GM21723 (cell line): ENCODE data around the gene ARHGAP31.
"Not testable (repeated sequence)": the region's sequence is repeated elsewhere in the genome, so short reads cannot be mapped to it uniquely, and the experiment has no call there.

Experiments
- ATAC-seq: cut with Tn5 transposase; IDR thresholded peaks from one replicate; pipeline ENCODE4 v1.9.1; 2021; ENCODE audit warnings: mild to moderate bottlenecking, moderate library complexity; ENCODE audit not compliant: unreplicated experiment

ARHGAP31 gene

GRCh38 chr3:119315600-119316312 is 21.6 kb downstream of the ARHGAP31 start:
- no peak for ATAC-seq

- ATAC-seq: no peak
Observed at GRCh38 chr3:119316313-119316670, 22.1 kb downstream of the ARHGAP31 start.

GRCh38 chr3:119318876-119319275 is 24.7 kb downstream of the ARHGAP31 start:
- no peak for ATAC-seq

DNA sequence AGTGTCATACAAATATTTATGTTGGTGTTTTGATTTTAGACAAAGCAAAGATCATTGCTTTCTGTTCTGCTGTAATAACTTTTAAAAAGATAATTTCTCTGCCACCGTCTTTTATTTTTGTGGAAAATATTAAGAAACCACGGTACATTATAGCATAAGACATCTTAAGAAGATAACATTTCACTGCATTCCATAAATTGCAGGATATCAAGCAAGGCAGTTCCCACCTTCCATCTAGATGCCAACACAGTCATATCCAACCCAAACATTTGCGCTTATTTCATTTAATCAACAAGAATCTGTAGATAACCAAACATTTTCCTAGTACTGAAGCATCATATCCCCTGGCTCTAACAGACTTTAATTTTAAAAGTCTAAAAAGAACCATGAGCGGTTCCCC is 25.1 kb downstream of the ARHGAP31 start:
- ATAC-seq: no peak

DNA sequence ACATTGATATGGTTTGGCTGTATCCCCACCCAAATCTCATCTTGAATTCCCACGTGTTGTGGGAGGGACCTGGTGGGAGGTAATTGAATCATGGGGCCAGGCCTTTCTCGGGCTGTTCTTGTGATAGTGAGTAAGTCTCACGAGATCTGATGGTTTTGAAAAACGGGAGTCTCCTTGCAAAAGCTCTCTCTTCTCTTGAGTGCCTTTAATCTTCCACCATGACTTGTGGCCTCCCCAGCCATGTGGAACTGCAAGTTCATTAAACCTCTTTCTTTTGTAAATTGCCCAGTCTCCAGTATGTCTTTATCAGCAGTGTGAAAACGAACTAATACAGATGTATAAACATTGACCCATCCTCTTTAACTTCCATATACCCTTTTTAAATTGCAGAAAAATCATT is 26.6 kb downstream of the ARHGAP31 start:
- ATAC-seq: not testable (repeated sequence)

GRCh38 chr3:119322021-119322834 is 28.0 kb downstream of the ARHGAP31 start:
- ATAC-seq: peak; percentile 44

DNA sequence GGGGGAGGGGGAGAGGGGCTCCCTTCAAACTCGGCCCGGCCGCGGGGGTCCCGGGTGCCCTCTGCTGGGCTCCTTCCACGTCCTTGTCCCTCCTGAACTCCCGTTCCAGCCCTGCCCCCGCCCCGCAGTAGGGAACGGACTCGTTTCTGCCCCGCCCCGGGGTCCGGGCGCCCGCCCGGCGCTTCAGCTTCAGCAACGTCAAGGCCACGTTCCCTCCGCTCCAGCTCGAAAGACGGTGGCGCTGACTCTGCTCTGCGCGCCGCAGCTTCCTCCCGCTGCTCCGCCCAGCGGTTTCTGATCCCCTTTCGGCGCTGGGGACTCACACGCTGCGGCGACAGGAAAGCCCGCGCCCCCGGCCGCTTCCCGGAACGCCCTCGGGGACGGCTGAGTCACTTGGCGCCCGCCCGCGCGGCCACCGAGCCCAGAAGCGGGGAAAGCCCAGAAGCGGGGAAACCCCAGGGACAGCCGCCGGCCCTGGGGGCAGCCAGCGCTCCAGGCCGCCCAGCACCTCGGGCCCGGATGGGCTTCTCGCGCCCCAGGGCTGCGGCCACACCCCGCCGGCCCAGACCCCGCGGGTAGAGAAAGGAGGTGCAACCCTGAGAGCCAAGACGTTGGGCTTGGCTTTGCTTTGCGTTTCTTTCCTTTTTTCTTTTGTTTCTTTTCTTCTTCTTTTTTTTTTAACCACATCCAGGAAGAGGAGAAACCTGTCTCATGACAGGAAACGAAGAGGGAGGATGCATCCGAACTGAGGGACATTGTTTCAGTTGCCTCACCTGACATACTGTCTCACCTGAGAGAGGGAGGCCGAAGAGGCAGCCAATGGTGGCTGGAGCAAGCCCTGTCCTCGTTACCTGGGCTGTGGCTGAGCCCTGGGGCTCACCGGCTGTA is 28.9 kb downstream of the ARHGAP31 start:
- peak; percentile 88 for ATAC-seq

DNA sequence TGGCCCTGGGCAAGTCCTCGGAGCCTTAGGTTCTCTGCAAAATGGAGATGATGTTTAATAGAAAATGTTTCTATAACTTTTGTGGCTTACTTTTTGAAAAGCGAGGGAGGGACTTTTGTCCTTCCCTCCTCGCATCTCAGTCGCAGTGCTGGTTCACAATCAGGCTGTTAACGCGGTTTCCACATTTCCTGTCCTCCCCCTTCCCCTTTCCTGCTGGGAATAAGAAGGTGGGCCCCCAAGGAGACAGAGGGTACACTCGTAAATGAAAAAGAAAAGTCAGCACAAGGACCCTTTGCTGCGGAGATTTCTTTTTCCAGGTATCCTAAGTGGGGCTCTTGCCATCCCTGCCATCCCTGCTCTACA is 29.5 kb downstream of the ARHGAP31 start:
- ATAC-seq: no peak

DNA sequence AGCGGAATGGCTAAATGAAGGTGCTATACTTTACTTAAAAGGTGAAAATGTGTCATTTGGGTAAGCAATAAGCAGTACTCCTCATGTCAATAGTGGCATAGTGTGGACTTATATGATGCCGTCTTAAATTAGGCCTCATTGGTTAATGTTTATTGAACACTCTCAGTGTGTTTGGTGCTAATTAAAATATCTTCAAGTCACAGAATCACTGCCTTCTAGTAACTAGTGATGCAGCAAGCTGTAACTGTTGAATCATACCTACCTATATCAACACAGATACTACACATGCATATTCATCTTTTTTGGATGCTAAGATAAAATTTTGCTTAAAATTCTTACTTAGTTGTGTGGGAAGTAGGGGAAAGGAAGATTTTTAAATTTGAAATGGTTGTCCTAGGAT is 30.7 kb downstream of the ARHGAP31 start:
- ATAC-seq: no peak

- no peak for ATAC-seq
Observed at GRCh38 chr3:119326976-119327375, 32.8 kb downstream of the ARHGAP31 start.

DNA sequence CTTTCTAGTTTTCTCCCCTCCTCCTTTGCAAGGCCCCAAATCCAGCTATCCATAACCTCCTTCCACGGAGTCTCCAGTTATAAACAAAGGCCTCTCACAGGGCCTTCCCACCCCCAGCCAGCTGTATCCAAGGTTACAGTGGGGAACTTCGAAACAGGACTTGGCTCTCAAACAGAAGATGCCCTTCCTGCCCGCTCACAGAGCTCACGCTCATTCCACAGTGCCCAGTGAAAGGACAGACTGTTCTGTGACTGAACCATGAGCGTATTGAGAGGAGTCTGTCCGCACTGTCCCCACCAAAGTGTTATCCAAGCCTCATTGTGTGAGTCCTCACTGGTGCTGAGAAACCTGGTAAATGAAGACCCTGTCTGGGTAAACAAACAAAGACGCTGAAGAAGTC is 35.4 kb downstream of the ARHGAP31 start:
- no peak for ATAC-seq

- no peak for ATAC-seq
Observed at GRCh38 chr3:119330181-119330580, 36.0 kb downstream of the ARHGAP31 start.

DNA sequence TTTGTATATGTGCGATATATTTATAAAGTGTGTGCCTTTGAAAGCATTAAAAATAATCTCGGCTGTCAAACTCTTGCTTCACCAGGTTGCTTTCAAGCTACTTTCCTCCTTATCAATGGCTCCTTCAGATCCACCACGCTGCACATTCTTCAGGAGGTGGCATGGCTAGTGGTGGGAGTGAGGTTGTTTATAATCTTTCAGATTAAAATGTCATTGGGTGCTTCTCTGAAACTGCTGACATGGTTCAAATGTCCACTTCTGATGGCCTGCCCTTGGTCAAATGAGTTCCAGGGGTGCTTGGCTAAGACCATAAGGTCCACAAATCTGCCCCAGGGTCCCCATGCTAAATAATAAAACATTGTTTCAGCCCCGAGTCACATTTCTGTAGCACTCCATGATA is 36.7 kb downstream of the ARHGAP31 start:
- ATAC-seq: no peak

GRCh38 chr3:119331661-119332060 is 37.5 kb downstream of the ARHGAP31 start:
- ATAC-seq: no peak

GRCh38 chr3:119333773-119334509 is 39.8 kb downstream of the ARHGAP31 start:
- ATAC-seq: no peak

- no peak for ATAC-seq
Observed at GRCh38 chr3:119336823-119337222, 42.6 kb downstream of the ARHGAP31 start.

GRCh38 chr3:119337407-119337806 is 43.2 kb downstream of the ARHGAP31 start:
- not testable (repeated sequence) for ATAC-seq

- no peak for ATAC-seq
Observed at GRCh38 chr3:119338754-119339153, 44.6 kb downstream of the ARHGAP31 start.

DNA sequence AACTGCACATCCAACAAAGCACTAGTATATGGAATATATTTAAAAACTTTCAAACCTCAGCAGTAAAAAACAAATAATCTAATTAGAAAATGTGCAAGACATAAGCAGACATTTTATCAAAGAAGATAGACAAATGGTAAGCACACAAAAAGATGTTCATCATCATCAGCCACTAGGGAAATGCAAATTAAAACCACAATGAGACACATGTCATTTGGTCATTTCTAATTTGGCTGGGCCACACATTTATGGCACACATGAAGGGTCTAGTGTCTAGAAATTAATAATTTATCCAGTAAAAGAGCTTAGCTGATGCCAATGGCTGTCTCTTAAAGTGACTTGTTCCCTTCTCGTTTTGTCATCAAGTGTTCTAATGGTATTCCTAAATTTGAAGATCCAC is 45.8 kb downstream of the ARHGAP31 start:
- ATAC-seq: no peak

- no peak for ATAC-seq
Observed at GRCh38 chr3:119340446-119340845, 46.3 kb downstream of the ARHGAP31 start.

GRCh38 chr3:119342176-119342575 is 48.0 kb downstream of the ARHGAP31 start:
- no peak for ATAC-seq
